M059J (cell line): ENCODE results near the gene SPTBN4. TPM values are rescaled to one million over a fixed set of nuclear protein-coding genes. Genes with fewer than 3 reads are reported as not detected.

Source experiments
- DNase-seq: peaks from one replicate; pipeline ENCODE4 v3.0.0-alpha.2; 2012; ENCODE audit warnings: low read depth
- total RNA-seq: library from RNA; depleted of rRNA; stranded (reverse); fragments of >200 nt; shearing (Covaris generic); gene quantifications from 2 replicates; pipeline ENCODE4 v1.2.3, GENCODE V29; 2014

SPTBN4 gene
- total RNA-seq, 1 experiment from 2014 or later = 0.67 TPM

GRCh38 chr19:40441719-40442253 lies 25.0 kb upstream of the SPTBN4 start:
- no peak for DNase-seq

DNA sequence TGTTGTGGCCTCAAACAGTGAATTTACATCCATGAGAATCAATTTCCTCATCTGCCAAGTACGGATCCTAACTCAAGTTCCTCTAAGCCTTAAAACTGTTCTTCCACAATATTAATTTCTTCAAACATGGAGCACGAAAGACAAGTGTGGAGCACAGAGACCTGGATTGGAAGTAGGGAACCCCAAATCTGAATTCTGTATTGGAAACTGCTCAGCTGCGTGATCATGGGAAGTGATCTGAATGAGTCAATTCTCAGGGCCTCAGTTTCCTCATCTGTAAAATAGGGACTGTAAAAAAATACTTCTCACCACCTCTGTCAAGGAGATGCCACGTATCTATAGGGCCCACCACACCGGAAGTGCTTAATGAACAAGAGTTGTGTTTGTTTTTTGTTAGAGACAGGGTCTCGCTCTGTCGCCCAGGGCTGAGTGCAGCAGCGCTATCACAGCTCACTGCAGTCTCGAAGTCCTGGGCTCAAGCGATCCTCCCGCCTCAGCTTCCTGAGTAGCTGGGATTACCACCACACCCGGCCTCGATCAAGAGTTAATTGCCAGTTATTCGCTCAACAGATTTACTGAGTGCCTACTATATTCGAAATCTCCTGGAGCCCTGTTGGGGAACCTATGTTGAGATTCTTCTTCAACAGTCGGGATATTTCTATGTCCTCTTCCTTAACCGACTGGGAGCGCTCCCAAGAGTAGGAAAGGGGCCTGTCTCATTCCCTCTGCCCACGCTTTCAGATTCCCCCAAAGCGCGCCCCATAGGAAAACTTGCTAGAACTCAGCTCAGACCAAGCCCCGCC lies 24.3 kb upstream of the SPTBN4 start:
- DNase-seq = no peak

DNA sequence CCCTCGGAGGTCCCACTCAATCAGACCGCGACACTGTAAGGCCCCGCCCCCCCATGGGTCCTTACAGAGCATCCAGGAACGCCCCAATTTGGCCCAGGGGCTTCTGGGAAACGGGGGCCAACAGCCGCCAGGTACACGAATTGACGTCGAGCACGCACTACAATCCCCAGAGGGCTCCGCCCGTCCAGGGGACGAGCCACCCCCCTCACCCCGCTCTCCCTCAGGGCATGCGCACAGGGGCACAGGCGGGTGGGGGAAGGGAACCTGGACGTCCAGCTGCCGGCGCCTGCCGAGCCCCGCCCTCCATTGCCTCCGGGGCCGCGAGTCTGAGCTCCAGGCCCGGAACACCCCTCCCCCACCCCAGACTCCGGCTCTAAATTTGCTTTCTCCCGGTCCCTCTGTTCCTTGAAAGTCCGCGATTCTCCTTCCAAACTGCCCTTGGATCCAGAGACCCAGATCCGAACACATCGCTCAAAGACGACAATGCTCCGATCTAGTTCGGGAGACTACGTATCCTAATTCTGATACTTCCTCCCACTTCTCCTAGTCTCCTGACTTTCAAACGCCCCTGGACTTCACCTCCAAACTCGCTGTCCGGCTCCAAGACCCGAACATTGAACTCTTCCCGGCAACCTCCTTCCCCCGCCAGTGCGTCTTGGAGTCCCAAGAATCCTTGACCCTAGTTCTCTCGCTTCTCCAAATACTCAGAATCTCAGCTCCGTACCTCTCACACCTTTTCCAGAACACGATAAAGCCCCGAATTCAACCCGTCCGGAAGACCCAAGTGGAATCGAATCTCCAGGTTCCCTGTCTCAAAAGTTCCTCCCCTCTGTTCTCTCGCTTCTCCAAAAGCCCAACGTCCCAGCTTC lies 23.4 kb upstream of the SPTBN4 start:
- DNase-seq = peak; percentile 98

GRCh38 chr19:40444000-40444824 lies 22.6 kb upstream of the SPTBN4 start, which contains the start of gene SERTAD3:
Gene SERTAD3, minus strand, starts transcription at chr19:40444335. Its CDS starts 2,255 bp downstream, at chr19:40442080.
- DNase-seq = peak; percentile 91

- no peak for DNase-seq
Measured at GRCh38 chr19:40444825-40445312, 21.9 kb upstream of the SPTBN4 start.

GRCh38 chr19:40445780-40446262 lies 21.0 kb upstream of the SPTBN4 start:
- peak; percentile 33 for DNase-seq

GRCh38 chr19:40446263-40446784 lies 20.5 kb upstream of the SPTBN4 start:
- no peak for DNase-seq

GRCh38 chr19:40449506-40449905 lies 17.3 kb upstream of the SPTBN4 start:
- DNase-seq = no peak

- DNase-seq = no peak
Measured at GRCh38 chr19:40450664-40451063, 16.1 kb upstream of the SPTBN4 start.

DNA sequence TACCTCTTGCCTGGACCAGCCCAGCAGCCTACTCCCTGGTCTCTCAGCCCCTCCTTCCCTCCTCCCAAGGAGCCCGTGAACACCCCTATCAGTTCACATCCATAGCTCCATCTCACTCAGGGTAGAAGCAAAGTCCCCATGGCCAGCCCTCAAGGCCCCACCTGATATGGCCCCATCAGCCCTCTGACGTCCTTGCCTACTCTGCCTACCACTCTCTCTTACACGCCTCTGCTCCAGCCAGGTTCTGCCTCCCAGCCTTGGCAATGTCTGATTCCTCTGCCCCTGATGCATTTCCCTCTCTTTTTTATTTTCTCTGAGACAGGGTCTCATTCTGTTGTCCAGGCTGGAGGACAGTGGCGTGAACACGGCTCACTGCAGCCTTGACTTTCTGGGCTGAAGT lies 14.8 kb upstream of the SPTBN4 start:
- no peak for DNase-seq

DNA sequence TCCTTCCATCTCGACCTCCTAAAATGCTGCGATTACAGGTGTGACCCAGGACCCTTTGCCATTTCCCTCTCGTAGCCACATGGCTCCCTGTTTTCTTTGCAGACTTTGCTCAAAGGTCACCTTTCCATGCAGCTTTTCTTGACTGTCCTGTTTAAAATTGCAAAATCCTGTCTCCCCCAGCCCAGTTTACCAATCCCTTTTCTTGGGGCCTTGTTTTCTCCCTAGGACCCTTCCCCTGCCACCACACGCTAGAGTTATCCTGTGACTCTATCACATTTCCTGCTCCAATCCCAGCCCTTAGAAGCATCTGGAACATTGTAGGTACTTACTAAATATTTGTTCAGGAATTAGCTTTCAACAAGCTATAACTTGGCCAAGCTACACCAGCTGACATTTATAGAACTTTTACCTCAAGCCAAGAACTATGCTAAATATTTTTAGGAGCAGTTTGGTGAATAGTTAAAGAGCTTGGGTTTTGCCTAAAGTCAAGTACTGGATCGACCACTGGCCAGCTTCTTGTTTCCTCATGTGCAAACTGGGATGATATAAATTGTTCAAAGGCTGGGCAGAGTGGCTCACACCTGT lies 13.6 kb upstream of the SPTBN4 start:
- no peak for DNase-seq

DNA sequence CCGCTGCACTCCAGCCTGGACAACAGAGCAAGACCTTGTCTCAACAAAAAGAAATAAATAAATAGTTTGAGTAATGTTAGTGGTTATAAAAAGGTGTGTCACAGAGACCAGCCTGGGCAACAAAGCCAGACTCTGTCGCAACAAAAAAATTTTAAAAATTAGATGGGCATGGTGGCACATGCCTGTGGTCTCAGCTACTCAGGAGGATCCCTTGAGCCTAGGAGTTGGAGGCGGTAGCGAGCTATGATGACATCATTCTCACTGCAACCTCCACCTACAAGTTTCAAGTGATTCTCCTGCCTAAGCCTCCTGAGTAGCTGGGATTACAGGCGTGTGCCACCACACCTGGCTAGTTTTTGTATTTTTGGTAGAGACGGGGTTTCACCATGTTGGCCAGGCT lies 12.9 kb upstream of the SPTBN4 start:
- peak; percentile 58 for DNase-seq

GRCh38 chr19:40457048-40457447 lies 9.8 kb upstream of the SPTBN4 start:
- no peak for DNase-seq

GRCh38 chr19:40457953-40458596 lies 8.7 kb upstream of the SPTBN4 start:
- DNase-seq = no peak

DNA sequence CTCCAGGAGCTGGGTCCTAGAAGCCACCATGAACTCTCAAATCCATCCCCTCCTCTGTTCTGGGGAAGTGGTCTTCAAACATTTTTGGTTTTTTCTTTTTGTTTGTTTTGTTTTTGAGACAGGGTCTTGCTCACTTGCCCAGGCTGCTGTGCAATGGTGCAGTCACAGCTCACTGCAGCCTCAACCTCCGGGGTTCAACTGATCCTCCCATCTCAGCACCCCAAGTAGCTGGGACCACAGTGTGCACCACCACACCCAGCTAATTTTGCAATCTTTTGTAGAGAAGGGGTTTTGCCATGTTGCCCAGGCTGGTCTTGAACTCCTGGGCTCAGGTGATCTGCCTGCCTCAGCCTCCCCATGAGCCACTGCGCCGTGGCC lies 8.2 kb upstream of the SPTBN4 start:
- no peak for DNase-seq

- DNase-seq = no peak
Measured at GRCh38 chr19:40460185-40460584, 6.6 kb upstream of the SPTBN4 start.

- no peak for DNase-seq
Measured at GRCh38 chr19:40461669-40462221, 5.1 kb upstream of the SPTBN4 start.

DNA sequence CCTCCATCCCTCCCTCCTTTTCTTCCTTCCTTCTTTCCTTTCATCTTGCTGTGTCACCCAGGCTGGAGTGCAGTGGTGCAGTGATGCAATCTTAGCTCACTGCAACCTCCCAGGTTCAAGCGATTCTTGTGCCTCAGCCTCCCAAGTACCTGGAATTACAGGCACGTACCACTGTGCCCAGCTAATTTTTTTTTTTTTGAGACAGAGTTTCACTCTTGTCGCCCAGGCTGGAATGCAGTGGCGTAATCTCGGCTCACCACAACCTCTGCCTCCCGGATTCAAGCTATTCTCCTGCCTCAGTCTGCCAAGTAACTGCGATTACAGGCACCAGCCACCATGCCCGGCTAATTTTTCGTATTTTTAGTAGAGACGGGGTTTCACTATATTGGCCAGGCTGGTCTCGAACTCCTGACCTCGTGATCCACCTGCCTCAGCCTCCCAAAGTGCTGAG lies 3.2 kb upstream of the SPTBN4 start:
- DNase-seq = peak; percentile 80
